ENCODE measurements around the gene PPM1A.

PPM1A gene

DNA sequence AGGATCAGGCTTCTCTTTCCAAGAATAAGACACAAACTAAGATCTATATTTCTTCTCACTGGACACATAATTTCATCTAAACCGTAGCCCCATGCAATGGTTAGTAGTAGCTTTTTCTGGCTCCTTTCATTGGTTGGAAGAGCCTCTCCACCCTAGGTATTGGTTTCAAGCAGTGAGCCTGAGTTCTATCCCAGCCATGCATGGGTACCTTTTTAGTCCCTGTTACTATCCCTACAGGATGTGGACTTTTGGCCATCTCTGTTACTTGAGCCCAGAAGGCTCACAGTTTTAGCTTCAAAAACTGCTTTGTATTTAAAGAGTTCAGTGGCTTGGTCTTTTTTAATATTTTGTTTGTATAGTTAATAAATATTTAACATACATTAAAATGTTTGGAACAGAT is 16.1 kb downstream of the PPM1A start:
- in situ Hi-C loops (cut with HindIII; ENCODE audit: low sequenced_read_pairs) = no loop called here

DNA sequence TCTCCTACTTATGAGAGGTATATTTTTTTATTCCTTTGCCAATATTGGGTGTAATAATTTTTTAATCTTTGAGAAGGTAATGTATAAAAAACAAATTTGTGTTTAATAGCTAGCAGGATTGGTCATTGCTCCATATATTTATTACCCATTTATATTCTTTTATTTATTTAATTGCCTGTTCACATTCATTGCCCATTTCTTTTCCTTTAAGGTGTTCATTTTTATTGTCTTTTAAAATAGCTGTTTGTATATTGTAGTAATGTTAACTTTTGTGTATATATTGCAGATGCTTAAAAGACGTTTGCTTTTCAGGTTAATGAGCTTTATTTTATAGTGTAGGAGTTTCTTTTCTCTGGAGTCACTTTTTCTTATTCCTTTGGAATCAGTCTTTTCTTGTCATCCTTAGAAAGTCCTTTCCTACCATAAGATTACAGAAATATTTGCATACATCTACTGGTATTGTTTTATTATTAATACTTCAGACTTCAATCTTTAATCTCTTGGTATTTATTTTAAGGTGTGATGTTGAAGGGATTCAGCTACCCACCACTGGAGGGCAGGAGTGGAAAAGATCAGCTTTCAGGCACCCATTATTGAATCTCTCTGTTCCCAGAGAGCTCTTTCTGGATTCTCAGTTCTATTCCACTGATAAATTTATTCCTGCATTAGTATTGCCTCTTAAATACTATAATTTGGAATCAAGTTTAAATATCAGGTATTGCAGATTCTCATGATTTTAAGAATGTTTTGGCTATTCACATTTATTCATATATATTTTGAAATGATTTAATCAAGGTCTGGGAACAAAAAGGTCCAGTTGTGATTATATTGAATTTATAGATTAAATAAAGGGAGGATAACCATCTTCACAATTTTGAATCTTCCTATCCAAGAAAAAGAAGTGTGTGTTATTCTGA is 17.3 kb downstream of the PPM1A start:
- in situ Hi-C loops (cut with HindIII; ENCODE audit: low sequenced_read_pairs) = no loop called here

DNA sequence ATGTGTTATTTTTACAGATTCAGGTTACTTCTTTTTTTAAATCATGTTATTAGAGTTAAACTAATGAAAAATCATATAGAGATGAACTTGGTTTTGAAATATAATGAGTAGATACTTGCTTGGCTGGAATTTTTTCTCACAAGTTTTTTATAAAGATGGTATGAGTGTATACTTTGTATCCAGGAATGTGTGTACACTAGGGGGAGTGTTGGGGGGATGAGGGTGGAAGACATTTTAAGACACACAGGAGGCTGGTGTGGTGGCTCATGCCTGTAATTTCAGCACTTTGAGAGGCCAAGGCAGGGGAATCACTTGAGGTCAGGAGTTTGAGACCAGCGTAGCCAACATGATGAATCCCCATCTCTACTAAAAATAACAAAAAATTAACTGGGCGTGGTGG is 23.2 kb downstream of the PPM1A start:
- in situ Hi-C loops (cut with HindIII; ENCODE audit: low sequenced_read_pairs) = no loop called here

DNA sequence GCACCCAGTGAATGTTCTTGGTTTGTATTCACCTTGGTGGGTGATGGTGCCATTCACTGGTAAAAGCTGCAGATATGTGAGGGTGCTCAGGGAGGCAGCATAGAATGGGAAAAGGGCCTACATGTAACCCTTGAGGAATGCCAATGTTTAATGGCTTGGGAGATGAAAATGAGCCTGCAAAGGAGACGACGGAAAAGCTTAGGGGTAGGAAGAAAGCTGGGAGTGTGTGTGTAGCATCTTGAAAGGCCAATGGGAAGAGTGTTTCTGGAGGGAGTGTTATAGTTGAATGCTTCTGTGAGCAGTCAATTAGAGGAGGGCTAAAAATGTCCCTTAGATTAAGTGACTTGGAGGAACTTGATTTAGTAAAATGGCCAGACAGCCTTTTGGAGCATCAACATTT is 24.9 kb downstream of the PPM1A start:
- in situ Hi-C loops (cut with HindIII; ENCODE audit: low sequenced_read_pairs) = no loop called here

DNA sequence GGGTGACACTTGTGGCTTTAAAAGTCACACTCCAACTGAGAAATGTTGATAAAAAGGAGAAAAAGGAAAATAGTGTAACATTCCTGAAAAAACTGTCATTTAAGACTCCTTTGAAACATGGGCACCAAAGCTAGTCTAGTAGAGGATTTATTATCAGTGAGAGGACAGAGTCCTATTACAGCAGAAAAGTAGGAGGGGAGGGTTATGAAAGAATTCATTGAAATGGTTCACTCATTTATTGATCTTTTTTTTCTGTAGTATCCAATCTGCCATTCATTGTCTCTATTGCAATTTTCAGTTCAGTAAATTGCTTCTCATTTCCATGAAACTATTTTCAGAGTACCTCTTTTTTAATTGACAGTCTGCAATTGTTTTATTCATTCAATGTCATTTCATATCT is 25.4 kb downstream of the PPM1A start:
- in situ Hi-C loops (cut with HindIII; ENCODE audit: low sequenced_read_pairs) = no loop called here

DNA sequence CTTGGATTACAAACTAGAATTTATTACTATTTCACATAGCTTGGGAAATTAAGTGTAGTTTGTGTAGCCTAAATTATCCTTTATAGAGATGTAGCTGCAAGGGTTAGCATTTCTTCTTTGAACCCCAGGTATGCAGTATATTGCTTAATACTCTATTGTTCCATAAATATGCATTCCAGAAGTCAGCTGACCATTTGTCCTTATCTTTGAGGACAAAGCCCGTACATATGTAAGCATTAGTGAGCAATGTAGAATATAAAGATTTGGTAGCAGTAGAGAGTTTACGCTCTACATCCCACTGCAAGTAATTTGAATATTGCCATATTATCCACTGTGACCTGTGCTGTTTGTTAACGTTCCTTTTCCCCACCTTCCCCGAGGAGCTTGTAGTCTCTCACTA is 26.9 kb downstream of the PPM1A start:
- in situ Hi-C loops (cut with HindIII; ENCODE audit: low sequenced_read_pairs) = no loop called here

DNA sequence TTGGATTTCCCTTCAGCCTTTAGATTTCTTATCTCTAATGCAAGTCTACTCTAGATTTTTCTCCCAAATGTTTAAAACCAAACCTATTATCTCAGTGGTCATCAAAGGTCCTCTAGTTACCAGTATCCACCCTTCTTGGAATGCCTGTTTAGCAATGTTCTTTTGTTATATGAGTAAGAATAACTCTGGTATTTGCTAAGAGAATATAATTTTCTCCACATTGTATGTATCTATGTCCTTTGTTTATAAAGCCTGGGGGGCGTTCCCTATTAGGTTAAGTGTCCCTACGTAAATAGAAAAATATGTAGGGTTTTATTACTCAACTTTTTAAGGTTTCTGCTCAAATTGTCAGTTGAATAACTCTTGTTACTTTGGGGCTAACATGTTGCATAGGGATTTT is 27.3 kb downstream of the PPM1A start:
- in situ Hi-C loops (cut with HindIII; ENCODE audit: low sequenced_read_pairs) = no loop called here

DNA sequence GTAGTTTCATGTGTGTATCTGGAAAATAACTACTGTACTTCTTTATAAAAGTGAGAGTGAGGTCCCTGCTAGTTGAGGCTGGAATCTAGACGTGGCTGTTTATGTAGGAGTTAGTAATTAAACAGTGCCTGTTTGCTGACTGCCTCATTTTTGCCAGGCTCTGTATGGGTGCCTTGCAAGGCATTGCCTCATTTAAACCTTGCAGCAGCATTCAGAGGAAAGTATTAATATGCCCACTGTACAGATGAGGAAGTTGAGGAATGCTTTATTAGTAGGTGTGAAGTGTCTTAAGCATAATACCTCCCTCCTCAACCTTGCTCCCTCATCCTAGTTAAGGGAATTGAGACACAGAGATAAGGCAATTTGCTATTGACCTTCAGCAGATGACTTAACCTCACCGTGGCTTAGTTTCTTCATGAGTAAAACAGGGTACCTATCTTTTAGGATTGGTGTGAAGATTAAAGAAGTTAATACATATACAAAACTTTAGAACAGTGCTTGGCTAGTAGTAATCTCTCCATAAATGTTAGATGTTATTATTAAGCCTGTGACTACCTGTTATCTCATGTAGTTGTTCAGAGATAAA is 28.7 kb downstream of the PPM1A start:
- in situ Hi-C loops (cut with HindIII; ENCODE audit: low sequenced_read_pairs) = no loop called here

DNA sequence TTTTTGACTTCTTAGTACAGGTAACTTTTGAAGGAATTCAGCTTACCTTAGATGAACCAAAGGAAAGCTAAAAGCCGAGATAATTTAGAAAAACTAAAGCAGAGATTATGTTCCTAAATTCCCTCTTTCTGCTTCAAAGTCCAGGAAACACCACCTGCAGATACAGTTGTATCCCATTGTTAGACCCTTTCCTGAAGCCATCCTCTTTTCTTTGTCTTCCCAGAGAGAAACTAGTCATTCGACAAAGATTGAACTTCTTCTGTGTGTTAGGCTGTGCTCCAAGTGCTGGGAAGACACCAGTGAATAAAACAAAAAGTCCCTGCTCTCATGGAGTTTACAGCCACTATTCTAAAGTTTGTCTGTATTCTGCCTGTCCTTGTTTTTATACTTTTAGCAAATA is 29.3 kb downstream of the PPM1A start:
- in situ Hi-C loops (cut with HindIII; ENCODE audit: low sequenced_read_pairs) = no loop called here

DNA sequence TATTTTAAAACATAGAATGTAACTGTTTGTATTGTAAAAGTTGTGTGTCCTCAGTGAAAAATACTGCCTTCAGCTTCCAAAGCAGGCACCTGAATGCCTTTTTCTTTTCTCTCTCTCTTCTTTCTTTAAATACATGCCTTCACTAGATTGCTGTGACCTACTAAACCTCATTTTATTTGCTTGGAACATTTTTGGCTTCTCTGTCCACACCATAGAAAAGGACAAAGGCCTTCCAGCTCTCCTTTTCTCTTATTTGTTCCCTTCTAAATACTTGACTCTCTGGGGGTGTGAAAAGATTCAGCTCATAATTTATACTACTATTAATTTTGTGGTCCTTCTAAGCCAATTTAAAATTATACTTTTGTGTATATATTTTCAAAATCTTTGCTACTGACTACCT is 38.4 kb downstream of the PPM1A start:
- in situ Hi-C loops (cut with HindIII; ENCODE audit: low sequenced_read_pairs) = no loop called here

DNA sequence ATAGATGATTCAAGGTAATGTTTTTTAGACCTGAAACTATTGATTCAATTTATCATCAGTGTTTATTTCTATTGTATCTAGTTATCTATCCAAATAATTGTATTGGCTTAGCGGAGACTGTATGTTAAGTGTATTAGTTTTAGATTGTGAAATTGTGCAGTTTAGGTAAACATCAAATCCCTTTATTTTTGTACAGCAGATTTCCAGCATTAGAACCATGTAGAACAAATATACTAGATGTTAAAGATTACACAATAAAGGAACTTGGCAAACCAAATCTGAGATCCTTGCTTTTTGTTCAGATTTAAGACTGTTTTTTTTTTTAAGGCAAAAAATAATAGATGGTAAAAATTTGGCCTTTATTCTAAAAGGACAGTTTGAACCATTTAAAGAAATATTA is 39.3 kb downstream of the PPM1A start:
- in situ Hi-C loops (cut with HindIII; ENCODE audit: low sequenced_read_pairs) = no loop called here

DNA sequence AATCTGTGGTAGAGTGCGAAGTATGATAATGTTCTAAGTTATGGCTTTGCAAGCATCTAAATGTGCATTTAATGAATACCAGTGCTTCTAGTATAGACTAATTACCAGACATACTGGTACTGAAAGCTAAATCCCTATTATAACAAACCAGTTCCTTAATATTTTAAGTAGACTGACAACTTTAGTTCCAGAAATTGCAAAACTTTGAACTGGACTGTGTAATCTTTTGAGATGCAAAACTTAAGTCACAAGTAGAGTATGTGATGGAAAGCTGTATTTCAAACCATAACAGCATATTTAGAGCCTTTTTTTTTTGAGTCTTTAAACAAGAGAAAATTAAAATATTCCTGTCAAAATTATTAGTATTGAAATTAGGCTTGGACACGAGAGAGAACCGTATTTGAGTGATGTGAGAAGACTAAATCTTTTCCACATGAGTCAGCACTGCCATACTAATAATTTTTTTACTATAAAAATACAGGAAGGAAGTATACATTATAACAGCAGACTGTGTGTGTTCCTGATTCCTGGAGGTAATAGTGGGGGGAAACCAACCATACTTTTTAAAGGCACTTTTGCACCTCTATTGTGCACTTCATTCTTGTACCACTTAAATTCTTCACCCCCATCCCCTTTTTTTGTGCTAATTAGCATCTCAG is 45.5 kb downstream of the PPM1A start:
- in situ Hi-C loops (cut with HindIII; ENCODE audit: low sequenced_read_pairs) = no loop called here

DNA sequence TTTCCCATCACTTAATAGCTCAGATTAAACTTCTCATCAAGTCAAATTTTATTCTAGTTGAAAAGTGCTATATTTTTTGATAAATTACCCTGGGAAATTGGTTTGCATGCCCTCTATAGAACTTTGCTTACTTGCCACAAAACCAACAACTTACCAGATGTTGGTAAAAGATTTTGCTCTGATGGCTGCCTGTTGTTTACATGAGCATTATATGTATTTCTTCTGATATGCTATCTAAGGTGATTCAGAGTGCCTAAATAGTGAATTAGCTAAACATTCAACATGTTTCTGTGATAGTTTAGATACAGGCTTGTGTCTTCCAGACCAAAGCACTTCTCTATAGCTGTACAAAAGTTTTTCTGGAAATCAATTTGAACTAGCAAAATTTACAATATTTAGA is 51.0 kb downstream of the PPM1A start:
- in situ Hi-C loops (cut with HindIII; ENCODE audit: low sequenced_read_pairs) = no loop called here

DNA sequence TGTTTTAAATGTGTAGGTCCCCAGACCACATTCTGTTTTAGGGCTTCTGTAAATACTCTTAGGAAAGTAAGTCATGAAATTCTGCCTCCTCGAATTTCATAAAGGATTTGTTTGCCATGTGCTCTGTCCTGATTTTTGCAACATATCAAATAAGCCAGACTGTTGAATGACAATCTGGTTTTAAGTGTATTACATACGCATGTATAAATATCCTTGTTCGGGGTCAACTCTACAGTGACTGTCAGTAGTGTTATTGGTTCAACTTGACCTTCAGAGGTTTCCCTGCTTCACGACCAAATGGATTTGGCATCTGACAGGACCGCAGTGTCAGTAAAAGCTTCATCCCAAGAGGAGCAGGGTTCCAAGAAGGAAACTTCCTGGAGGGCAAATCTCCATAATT is 52.7 kb downstream of the PPM1A start:
- in situ Hi-C loops (cut with HindIII; ENCODE audit: low sequenced_read_pairs) = no loop called here

DNA sequence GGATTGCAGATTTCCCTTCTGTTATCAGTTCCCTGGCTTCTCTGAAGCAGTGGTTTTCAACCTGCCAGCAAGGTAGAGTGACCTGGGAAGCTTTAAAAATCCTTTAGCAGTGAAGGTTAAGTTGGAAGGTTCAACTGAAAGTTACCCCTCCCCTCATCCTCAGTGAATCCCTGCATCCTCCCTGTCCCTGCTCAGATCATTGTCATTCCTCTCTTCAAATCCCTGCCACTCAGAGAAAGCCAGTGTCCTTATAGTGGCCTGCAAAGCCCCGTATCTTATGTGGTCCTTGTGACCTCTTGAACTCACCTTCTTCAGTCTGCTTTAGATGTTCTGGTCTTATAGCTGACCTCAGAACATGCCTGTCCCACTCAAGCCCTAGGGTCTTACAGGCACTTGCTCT is 53.6 kb downstream of the PPM1A start:
- in situ Hi-C loops (cut with HindIII; ENCODE audit: low sequenced_read_pairs) = no loop called here

DNA sequence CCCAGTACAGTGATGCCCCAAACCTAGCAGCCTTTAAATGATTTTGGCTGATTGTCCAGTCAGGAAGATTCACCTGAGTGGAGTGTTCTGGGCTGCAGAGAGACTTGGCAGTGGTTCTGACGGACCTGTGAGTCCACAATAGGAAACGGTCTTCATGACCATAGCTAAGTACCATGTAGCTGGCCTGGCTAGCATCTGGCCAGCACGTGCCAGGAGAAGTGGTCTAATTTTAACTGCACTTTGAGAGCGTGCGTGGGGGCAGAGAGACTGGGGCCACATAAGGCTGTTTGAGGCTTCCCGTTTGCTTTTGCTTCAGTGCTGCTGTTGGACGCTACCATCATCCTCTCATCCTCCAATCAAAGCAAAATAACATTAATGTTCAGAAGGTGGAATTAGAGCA is 54.7 kb downstream of the PPM1A start:
- in situ Hi-C loops (cut with HindIII; ENCODE audit: low sequenced_read_pairs) = no loop called here

DNA sequence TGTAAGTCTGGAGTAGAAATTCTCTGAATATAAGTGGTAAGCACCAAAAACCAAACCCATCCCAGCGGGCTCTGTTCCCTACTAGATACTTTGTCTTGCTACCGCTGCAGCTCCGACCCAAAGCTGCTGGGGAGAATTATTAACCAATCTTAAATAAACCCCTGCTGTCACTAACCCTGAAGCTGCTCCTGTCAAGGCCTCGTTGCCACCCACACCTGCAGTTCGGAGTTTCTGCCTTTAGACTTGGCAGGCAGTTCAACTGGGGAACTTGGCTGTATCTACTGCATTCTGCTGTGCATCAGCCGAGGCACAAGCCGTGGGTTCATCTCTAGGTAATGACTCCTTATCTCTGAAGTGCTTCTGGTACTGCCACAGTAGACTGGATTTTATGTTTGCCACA is 55.5 kb downstream of the PPM1A start:
- in situ Hi-C loops (cut with HindIII; ENCODE audit: low sequenced_read_pairs) = no loop called here

DNA sequence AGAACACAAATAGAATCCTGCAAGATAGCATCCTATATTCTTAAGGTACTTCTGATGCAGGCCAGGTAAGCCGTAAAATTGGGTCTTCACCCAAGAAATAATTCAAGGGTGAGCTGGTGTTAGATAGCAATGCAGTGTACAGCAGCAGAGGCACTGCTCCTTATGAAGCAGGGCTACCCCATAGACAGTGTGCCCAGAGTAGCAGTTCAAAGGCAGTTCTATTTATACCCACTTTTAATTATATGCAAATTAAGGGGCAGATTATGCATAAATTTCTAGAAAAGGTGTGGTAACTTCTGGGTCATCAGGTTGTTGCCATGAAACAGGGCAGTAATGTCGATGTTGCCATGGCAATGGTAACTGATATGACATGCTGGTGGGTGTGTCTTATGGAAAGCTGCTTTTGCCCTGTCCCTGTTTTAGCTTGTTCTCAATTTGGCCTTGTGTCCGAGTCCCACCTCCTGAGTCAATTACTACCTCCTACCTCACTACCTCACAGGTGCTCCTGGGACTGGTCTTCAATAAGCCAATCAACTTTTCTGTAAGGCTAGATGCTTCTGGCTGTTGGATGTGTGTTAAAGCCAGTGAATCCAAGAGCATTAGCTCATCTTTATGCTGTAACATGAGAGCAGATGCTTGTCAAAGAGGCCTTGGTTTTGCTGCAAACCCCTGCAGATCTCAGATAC is 61.0 kb downstream of the PPM1A start:
- in situ Hi-C loops (cut with HindIII; ENCODE audit: low sequenced_read_pairs) = no loop called here

DNA sequence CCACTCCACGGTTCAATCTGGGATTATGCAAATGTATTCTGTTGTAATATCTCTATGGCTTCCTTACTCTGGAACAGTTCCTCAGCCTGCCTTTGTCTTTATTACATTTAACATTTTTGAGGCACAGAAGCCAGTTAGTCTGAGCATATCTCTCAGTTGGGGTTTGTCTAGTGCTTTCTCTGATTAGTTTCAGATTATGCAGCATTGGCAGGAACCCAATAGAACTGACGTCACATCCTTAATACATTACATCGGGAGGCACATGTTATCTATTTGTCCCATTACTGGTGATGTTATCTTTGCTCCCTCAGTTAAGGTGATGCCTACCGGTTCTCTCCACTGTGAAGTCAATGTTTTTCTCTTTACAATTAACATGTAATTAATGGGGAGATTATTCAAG is 62.4 kb downstream of the PPM1A start:
- in situ Hi-C loops (cut with HindIII; ENCODE audit: low sequenced_read_pairs) = no loop called here

DNA sequence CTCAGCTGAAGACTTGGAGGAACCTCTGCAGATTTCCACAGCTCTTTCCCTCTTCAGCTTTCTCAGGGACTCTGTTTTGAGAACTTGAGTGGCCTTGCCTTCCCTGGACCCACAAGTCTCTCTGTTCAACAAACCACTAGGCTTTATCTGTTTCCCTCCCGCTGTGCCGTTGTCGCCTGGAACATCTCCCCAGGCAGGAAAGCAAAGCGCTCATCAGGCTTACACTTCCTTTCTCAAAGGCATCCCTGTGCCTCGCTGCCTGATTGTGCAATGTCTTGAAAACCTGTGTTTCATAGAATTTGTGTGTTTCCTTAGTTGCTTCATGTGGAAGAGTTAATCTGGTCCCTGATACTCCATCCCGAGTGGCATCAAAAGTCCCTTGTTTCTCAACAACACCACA is 64.1 kb downstream of the PPM1A start:
- in situ Hi-C loops (cut with HindIII; ENCODE audit: low sequenced_read_pairs) = no loop called here

DNA sequence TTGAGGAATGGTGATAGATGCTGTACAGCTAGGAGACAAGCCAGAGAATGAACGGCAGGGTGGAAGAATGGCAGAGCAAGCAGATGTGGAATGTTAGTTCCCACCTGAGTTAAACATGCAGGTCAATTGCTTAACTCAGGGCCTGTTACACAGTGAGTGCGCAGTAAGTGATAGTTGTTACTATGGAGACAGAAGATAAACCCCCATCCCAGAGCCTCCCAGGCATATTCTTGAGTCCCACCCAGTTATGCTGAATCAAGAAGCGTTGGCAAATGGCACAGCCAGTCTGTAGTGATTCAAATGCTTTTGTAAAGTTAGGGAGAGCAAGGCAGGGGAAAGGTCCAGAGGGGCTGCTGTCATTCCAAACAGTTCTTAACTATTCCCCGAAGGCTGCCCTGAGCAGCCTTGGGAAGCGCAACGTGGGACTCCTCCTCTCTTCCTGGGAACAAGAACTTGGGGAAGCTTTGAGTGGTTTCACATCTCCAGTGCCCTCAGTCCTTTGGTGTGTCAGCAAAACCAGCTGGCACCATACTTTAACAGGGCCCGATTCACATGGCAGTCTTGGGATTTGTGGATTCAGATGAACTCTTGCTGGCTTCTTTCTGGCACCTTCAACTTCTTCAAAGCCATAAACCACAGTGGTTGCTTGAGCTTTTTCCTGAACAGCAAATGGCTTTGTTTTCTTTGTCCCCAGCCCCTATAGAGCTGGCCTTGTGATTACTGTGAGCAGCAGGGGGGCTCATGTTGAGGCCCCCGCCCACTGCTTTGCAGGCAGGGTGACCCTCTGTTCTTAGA is 66.4 kb downstream of the PPM1A start:
- in situ Hi-C loops (cut with HindIII; ENCODE audit: low sequenced_read_pairs) = no loop called here
